ENCODE results near the gene CLDN10.

Gene CLDN10

DNA sequence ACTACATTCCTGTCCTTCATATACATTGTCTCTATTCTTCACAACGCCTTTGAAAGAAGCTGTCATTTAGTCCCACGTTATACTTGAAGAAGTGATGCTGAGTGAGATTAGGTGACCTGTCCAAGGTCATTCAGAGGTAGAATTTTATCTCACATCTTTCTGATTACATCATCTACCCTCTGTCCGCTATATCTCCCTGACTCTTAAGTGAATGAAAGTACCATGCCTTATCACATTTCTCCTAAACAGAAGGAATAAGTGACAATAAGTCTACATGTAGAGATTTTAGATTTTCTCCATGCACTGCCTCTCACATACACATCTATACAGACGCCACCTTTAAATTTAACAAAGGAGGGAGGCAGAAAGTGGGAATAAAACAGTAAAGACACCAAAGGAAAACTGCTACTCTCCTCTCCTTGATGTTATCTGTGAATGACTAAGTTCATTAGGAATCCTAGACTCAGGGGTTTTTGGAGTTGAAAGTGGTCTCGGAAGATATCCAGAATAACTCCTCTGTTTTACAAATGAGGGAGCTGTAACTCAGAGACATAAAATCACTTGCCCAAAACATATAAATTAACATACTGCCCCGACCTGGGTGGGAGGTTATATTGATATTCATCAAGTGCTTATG is 4.9 kb upstream of the CLDN10 start:
- no peak for TF ChIP-seq EZH2 (IDR thresholded peaks at IDR 0.05; ENCODE audit: borderline replicate concordance, low read length)
- TF ChIP-seq, protein P1, sequence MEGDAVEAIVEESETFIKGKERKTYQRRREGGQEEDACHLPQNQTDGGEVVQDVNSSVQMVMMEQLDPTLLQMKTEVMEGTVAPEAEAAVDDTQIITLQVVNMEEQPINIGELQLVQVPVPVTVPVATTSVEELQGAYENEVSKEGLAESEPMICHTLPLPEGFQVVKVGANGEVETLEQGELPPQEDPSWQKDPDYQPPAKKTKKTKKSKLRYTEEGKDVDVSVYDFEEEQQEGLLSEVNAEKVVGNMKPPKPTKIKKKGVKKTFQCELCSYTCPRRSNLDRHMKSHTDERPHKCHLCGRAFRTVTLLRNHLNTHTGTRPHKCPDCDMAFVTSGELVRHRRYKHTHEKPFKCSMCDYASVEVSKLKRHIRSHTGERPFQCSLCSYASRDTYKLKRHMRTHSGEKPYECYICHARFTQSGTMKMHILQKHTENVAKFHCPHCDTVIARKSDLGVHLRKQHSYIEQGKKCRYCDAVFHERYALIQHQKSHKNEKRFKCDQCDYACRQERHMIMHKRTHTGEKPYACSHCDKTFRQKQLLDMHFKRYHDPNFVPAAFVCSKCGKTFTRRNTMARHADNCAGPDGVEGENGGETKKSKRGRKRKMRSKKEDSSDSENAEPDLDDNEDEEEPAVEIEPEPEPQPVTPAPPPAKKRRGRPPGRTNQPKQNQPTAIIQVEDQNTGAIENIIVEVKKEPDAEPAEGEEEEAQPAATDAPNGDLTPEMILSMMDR (IDR thresholded peaks at IDR 0.05; ENCODE audit: low read length), result no peak
- Histone ChIP-seq H3K9me2 (ENCODE audit: low read depth, low read length) (no peaks in the 10 kb centered on the region), H3K4me2 (ENCODE audit: low read length) (no peak overlapping the region), H2AFZ (ENCODE audit: low read length) (no peak overlapping the region), H3K27me3 (ENCODE audit: insufficient read depth, low read length) (no peaks in the 10 kb centered on the region), H3K27ac (ENCODE audit: low read depth, low read length, poor library complexity, severe bottlenecking) (no peak overlapping the region), H4K20me1 (ENCODE audit: insufficient read depth, low read length) (no peaks in the 10 kb centered on the region), H3K9ac (ENCODE audit: low read length) (no peak overlapping the region), H3F3A (ENCODE audit: insufficient read depth, low read length) (no peaks in the 10 kb centered on the region), H3K4me1 (ENCODE audit: insufficient read depth, low read length, severe bottlenecking) (no peaks in the 10 kb centered on the region), H3K4me3 (ENCODE audit: low read depth, low read length, poor library complexity, severe bottlenecking) (no peak overlapping the region), H3K79me2 (ENCODE audit: insufficient read depth, low read length) (no peaks in the 10 kb centered on the region), H3K9me3 (ENCODE audit: low read length) (no peaks in the 10 kb centered on the region), H3K36me3 (ENCODE audit: insufficient read depth, low read length) (no peaks in the 10 kb centered on the region)

DNA sequence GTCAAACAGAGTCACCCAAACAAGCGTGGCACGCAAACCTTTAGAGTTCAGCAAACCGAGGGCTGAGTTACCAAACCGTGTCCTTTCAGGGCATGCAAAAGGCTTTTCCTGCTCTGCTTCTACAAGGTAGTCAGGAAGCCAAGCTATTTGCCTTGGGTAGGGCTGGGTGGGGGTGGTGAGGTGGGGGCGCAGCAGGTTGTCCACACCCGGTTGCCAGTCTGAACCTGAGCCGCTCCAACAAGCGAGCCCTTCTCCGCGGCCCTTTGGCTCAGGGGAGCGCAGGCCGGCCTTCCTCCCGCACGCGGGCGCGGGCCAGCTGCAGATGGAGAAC is 347 bp upstream of the CLDN10 start:
- H3K27ac ChIP-seq (ENCODE audit: low read depth, low read length, poor library complexity, severe bottlenecking), result no peak overlapping the region
- H3K27me3 ChIP-seq (ENCODE audit: insufficient read depth, low read length), result no peaks in the 10 kb centered on the region
- 0 out of 2 replicates have a peak, but pooled peaks cover 3% of the 10 kb centered on the region for H3K9me3 ChIP-seq (ENCODE audit: low read length)
- H3K4me3 ChIP-seq (ENCODE audit: low read depth, low read length, poor library complexity, severe bottlenecking), result no peak overlapping the region
- TF ChIP-seq EZH2 (IDR thresholded peaks at IDR 0.05; ENCODE audit: borderline replicate concordance, low read length), result no peak
- TF ChIP-seq, protein P1 (IDR thresholded peaks at IDR 0.05; ENCODE audit: low read length), result no peak
- no peaks in the 10 kb centered on the region for H3K9me2 ChIP-seq (ENCODE audit: low read depth, low read length)
- no peaks in the 10 kb centered on the region for H4K20me1 ChIP-seq (ENCODE audit: insufficient read depth, low read length)
- H3K4me2 ChIP-seq (ENCODE audit: low read length), result no peak overlapping the region
- no peaks in the 10 kb centered on the region for H3K36me3 ChIP-seq (ENCODE audit: insufficient read depth, low read length)
- no peaks in the 10 kb centered on the region for H3F3A ChIP-seq (ENCODE audit: insufficient read depth, low read length)
- no peak overlapping the region for H3K9ac ChIP-seq (ENCODE audit: low read length)
- H3K79me2 ChIP-seq (ENCODE audit: insufficient read depth, low read length), result no peaks in the 10 kb centered on the region
- H3K4me1 ChIP-seq (ENCODE audit: insufficient read depth, low read length, severe bottlenecking), result no peaks in the 10 kb centered on the region
- H2AFZ ChIP-seq (ENCODE audit: low read length), result no peak overlapping the region

GRCh38 chr13:95553581-95554385 is 1.3 kb downstream of the CLDN10 start:
- Histone ChIP-seq H3K4me1 (ENCODE audit: insufficient read depth, low read length, severe bottlenecking) (no peaks in the 10 kb centered on the region), H3K4me2 (ENCODE audit: low read length) (no peak overlapping the region), H3K36me3 (ENCODE audit: insufficient read depth, low read length) (no peaks in the 10 kb centered on the region), H4K20me1 (ENCODE audit: insufficient read depth, low read length) (no peaks in the 10 kb centered on the region), H3K9ac (ENCODE audit: low read length) (no peak overlapping the region), H3K4me3 (ENCODE audit: low read depth, low read length, poor library complexity, severe bottlenecking) (no peak overlapping the region), H3K27ac (ENCODE audit: low read depth, low read length, poor library complexity, severe bottlenecking) (no peak overlapping the region), H2AFZ (ENCODE audit: low read length) (no peak overlapping the region), H3K27me3 (ENCODE audit: insufficient read depth, low read length) (no peaks in the 10 kb centered on the region), H3K9me3 (ENCODE audit: low read length) (0 out of 2 replicates have a peak, but pooled peaks cover 3% of the 10 kb centered on the region), H3K9me2 (ENCODE audit: low read depth, low read length) (no peaks in the 10 kb centered on the region), H3F3A (ENCODE audit: insufficient read depth, low read length) (no peaks in the 10 kb centered on the region), H3K79me2 (ENCODE audit: insufficient read depth, low read length) (no peaks in the 10 kb centered on the region)
- TF ChIP-seq EZH2 (IDR thresholded peaks at IDR 0.05; ENCODE audit: borderline replicate concordance, low read length), result no peak
- TF ChIP-seq, protein P1 (IDR thresholded peaks at IDR 0.05; ENCODE audit: low read length), result no peak
